Sciatic nerve (tissue), 2 donors: ENCODE data around the gene TMEM47. TPM values are rescaled to one million over a fixed set of nuclear protein-coding genes. Genes with fewer than 3 reads are reported as not detected.

Experiments used
- ATAC-seq: fragments of 200-7000 bp; cut with Tn5 transposase; one replicate; pipeline ENCODE4 v1.9.1; 2020; ENCODE audit warnings: mild to moderate bottlenecking, moderate library complexity
- DNase-seq: peaks from one replicate; pipeline ENCODE4 v3.0.0-alpha.2; 2020; ENCODE audit warnings: low spot score
- intact Hi-C: fragments of 100-400 bp; cut with DNase I; formaldehyde crosslinking; loops from one replicate; pipeline ENCODE4 v1.14.2; 2022
- total RNA-seq: library from RNA; stranded (reverse); fragmentation: NEBNext Ultra II Directional; extraction: Animal tissue kit (Norgen Biotek cat#: 25700); gene quantifications from one replicate; pipeline ENCODE4 v1.2.1, GENCODE V29; 2021
- donor health status: DM: no; HTN: no; CAD: no.
- donor health status: DM: no; HTN: no; CAD: no.

Gene TMEM47
- total RNA-seq, 1 donor from 2014 or later, result 20.7 TPM

- ATAC-seq, result no peak
- intact Hi-C loops, result no loop called here
- DNase-seq, result no peak
Observed at GRCh38 chrX:34586936-34587335, 70.1 kb downstream of the TMEM47 start.

GRCh38 chrX:34586346-34586911 is 70.7 kb downstream of the TMEM47 start:
- intact Hi-C loops, result no loop called here
- no peak for ATAC-seq
- no peak for DNase-seq

- intact Hi-C loops, result no loop called here
- ATAC-seq, result no peak
- no peak for DNase-seq
Observed at GRCh38 chrX:34585561-34585960, 71.5 kb downstream of the TMEM47 start.

GRCh38 chrX:34584781-34585180 is 72.3 kb downstream of the TMEM47 start:
- DNase-seq (no peak), ATAC-seq (no peak)
- intact Hi-C loops, result no loop called here

- ATAC-seq (no peak), DNase-seq (no peak)
- intact Hi-C loops, result no loop called here
Observed at GRCh38 chrX:34580069-34580468, 77.0 kb downstream of the TMEM47 start.

- no peak for DNase-seq
- peak; percentile 17 for ATAC-seq
- intact Hi-C loops, result no loop called here
Observed at GRCh38 chrX:34578237-34578636, 78.8 kb downstream of the TMEM47 start.
